GM12878 (cell line): ENCODE data around the gene CSF1R. TPM values are rescaled to one million over a fixed set of nuclear protein-coding genes. Genes with fewer than 3 reads are reported as not detected.

Source experiments
- ATAC-seq: fragments of 200-7000 bp; cut with Tn5 transposase; 3 replicates; pipeline ENCODE4 v1.9.1; 2020; ENCODE audit warnings: mild to moderate bottlenecking, moderate library complexity
- BruUV-seq: library from RNA; stranded (reverse); fragments of 400-500 nt; replicated peaks from 2 replicates; lab custom pipeline; 2021; lab: Mats Ljungman, UMichigan
- CTCF ChIA-PET: fragments of 300-600 bp; sonication (Branson Sonifier 250); formaldehyde crosslinking; extraction: SDS; loops from one replicate; lab custom pipeline; 2021; ENCODE audit warnings: inconsistent platforms; lab: Yijun Ruan, JAX
- POLR2A ChIA-PET: fragments of 350-600 bp; formaldehyde crosslinking; extraction: SDS; loops from one replicate; lab custom pipeline; 2021; ENCODE audit warnings: inconsistent platforms; lab: Charles Lee
- RAD21 ChIA-PET: fragments of 300-600 bp; sonication (Branson Sonifier 250); formaldehyde crosslinking; loops from one replicate; lab custom pipeline; 2023; ENCODE audit warnings: antibody characterized with exemption; ENCODE audit not compliant: unreplicated experiment; lab: Charles Lee
- SMC1A ChIA-PET: fragments of 300-600 bp; sonication (Branson Sonifier 250); formaldehyde crosslinking; loops from one replicate; lab custom pipeline; 2023; ENCODE audit not compliant: unreplicated experiment, uncharacterized antibody; lab: Charles Lee
- DNase-seq: peaks from one replicate; pipeline ENCODE4 v3.0.0-alpha.2; 2011; ENCODE audit warnings: low read depth, low spot score
- FAIRE-seq: peaks from 3 replicates; lab custom pipeline; 2011; peaks lifted over from hg19 to GRCh38; lab: Jason Lieb, UNC
- H2AFZ ChIP-seq: 2 replicates; pipeline ENCODE4 v1.6.0; 2011; ENCODE audit warnings: low read depth, low read length, control low read depth; ENCODE audit not compliant: control insufficient read depth
- H3K27ac ChIP-seq: 2 replicates; pipeline ENCODE4 v1.5.1; 2011; ENCODE audit warnings: control low read depth; ENCODE audit not compliant: control insufficient read depth, insufficient read depth
- H3K27me3 ChIP-seq, 2 experiments: replicated peaks in 1 of 2; 2 replicates each; pipeline versions ENCODE4 v1.6.0 to v1.6.1; 2011; ENCODE audit warnings: low read length in 1 of 2; ENCODE audit not compliant: control insufficient read depth in 2 of 2, insufficient read depth in 2 of 2
- H3K36me3 ChIP-seq, 2 experiments: 2 replicates each; pipeline ENCODE4 v1.5.1; 2011; ENCODE audit warnings: low read length in 1 of 2; ENCODE audit not compliant: control insufficient read depth in 2 of 2, insufficient read depth in 2 of 2
- H3K4me1 ChIP-seq: 2 replicates; pipeline ENCODE4 v1.6.1; 2011; ENCODE audit warnings: mild to moderate bottlenecking, low read length, moderate library complexity, mixed read lengths; ENCODE audit not compliant: control insufficient read depth, insufficient read depth
- H3K4me2 ChIP-seq: 2 replicates; pipeline ENCODE4 v1.6.0; 2011; ENCODE audit warnings: control low read depth; ENCODE audit not compliant: control insufficient read depth, insufficient read depth
- H3K4me3 ChIP-seq: fragments of 200-600 bp; sonication (generic); 2 replicates; pipeline ENCODE4 v1.5.1; 2016
- H3K79me2 ChIP-seq: 2 replicates; pipeline ENCODE4 v1.6.0; 2011; ENCODE audit warnings: low read length; ENCODE audit not compliant: control insufficient read depth, insufficient read depth
- H3K9ac ChIP-seq: 2 replicates; pipeline ENCODE4 v1.8.0; 2011; ENCODE audit warnings: low read length, control low read depth, mixed read lengths; ENCODE audit not compliant: control insufficient read depth, insufficient read depth
- H3K9me3 ChIP-seq: replicated peaks from 3 replicates; pipeline ENCODE4 v1.5.1; 2011; ENCODE audit warnings: mild to moderate bottlenecking, low read length; ENCODE audit not compliant: control insufficient read depth, insufficient read depth
- H4K20me1 ChIP-seq: 2 replicates; pipeline ENCODE4 v1.6.0; 2011; ENCODE audit not compliant: control insufficient read depth, insufficient read depth
- BHLHE40 ChIP-seq, 2 experiments: fragments of 450-650 bp in 1 of 2; IDR thresholded peaks; 2 replicates each; pipeline ENCODE4 v1.6.1; 2011 to 2017; ENCODE audit warnings: low read depth in 2 of 2, borderline replicate concordance in 1 of 2, improper control_type of control experiment in 1 of 2, low read length in 1 of 2, mild to moderate bottlenecking in 1 of 2
- E2F4 ChIP-seq: IDR thresholded peaks from 2 replicates; pipeline ENCODE4 v1.6.1; 2012; ENCODE audit warnings: low read depth, low read length, improper control_type of control experiment
- EZH2 ChIP-seq: IDR thresholded peaks from 2 replicates; pipeline ENCODE4 v1.6.1; 2012; ENCODE audit warnings: low read depth, mild to moderate bottlenecking, control low read depth, inconsistent platforms, low read length, borderline replicate concordance; ENCODE audit not compliant: control insufficient read depth
- MAX ChIP-seq: IDR thresholded peaks from 2 replicates; pipeline ENCODE4 v1.6.1; 2012; ENCODE audit warnings: low read depth, low read length, improper control_type of control experiment
- MEF2A ChIP-seq: IDR thresholded peaks from 2 replicates; pipeline ENCODE4 v1.6.1; 2011; ENCODE audit warnings: low read depth, mild to moderate bottlenecking, low read length, moderate library complexity; ENCODE audit not compliant: insufficient read depth
- NFXL1 ChIP-seq: fragments of 450-650 bp; IDR thresholded peaks from 2 replicates; pipeline ENCODE4 v1.6.1; 2017; ENCODE audit warnings: antibody characterized with exemption, mild to moderate bottlenecking, borderline replicate concordance
- RCOR1 ChIP-seq: conservative IDR thresholded peaks from 2 replicates; pipeline ENCODE4 v1.6.1; 2012; ENCODE audit warnings: low read depth, low read length, improper control_type of control experiment
- SIN3A ChIP-seq: IDR thresholded peaks from 2 replicates; pipeline ENCODE4 v1.6.1; 2012; ENCODE audit warnings: low read depth, low read length, improper control_type of control experiment
- SREBF2 ChIP-seq: IDR thresholded peaks from 2 replicates; pipeline ENCODE4 v1.6.1; 2012; ENCODE audit warnings: mild to moderate bottlenecking, low read length
- ZBED1 ChIP-seq: IDR thresholded peaks from 2 replicates; pipeline ENCODE4 v1.6.1; 2016; ENCODE audit warnings: borderline replicate concordance
- ZBTB40 ChIP-seq: fragments of 450-650 bp; IDR thresholded peaks from 2 replicates; pipeline ENCODE4 v1.6.1; 2016; ENCODE audit warnings: mild to moderate bottlenecking, moderate library complexity, borderline replicate concordance
- ZNF24 ChIP-seq: fragments of 450-650 bp; IDR thresholded peaks from 2 replicates; pipeline ENCODE4 v1.6.1; 2017; ENCODE audit warnings: antibody characterized with exemption, mild to moderate bottlenecking
- WGBS: methylation state at CpG from one replicate; pipeline ENCODE4 v1.1.6; 2016; ENCODE audit warnings: low lambda C conversion rate; ENCODE audit not compliant: insufficient replicate concordance, insufficient coverage; ENCODE audit errors: missing lambda C conversion rate; 5-methylcytosine and 5-hydroxymethylcytosine counted together
- in situ Hi-C: fragments of 300-500 bp; cut with MboI; formaldehyde crosslinking; loops from 9 replicates; pipeline ENCODE4 v1.14.3; 2018; ENCODE audit warnings: mixed read lengths
- intact Hi-C: fragments of 100-400 bp; cut with micrococcal nuclease; formaldehyde crosslinking; loops from one replicate; pipeline ENCODE4 v1.14.2; 2022; ENCODE audit not compliant: unreplicated experiment
- polyA plus RNA-seq, 11 experiments: library from polyadenylated mRNA; depleted of rRNA in 4 of 11; unstranded in 6 of 11; stranded (reverse) in 5 of 11; fragments of >200 nt; fragmentation: Nextera tagmentation in 4 of 11; fragmentation: Illumina TruSeq in 1 of 11; extraction: Ambion mirVana in 4 of 11; extraction: Trizol in 1 of 11; gene quantifications; 1 replicate in 1 of 11; 2 replicates in 10 of 11; pipeline versions ENCODE4 v1.2.1 to v1.2.3, GENCODE V29; 2011 to 2016; ENCODE audit warnings: inconsistent platforms in 2 of 11, missing spikeins in 2 of 11, low read depth in 1 of 11
- total RNA-seq, 4 experiments: library from RNA; depleted of rRNA in 3 of 4; stranded (reverse); fragments of >200 nt in 3 of 4; fragmentation: Illumina TruSeq in 1 of 4; extraction: Trizol in 1 of 4; gene quantifications; 2 replicates each; pipeline versions ENCODE4 v1.2.1 to v1.2.3, GENCODE V29; 2013 to 2021
- TF ChIP-seq, protein P1 (sequence below): fragments of 450-650 bp; IDR thresholded peaks from 2 replicates; pipeline ENCODE4 v1.6.1; 2017; ENCODE audit warnings: mild to moderate bottlenecking

CSF1R gene
- total and polyA plus RNA-seq, 10 of the 15 experiments (the other 5 are each of a cell fraction or from before 2014, with no cell fraction given) = 0.35 to 3.6 (median 1.2) TPM

DNA sequence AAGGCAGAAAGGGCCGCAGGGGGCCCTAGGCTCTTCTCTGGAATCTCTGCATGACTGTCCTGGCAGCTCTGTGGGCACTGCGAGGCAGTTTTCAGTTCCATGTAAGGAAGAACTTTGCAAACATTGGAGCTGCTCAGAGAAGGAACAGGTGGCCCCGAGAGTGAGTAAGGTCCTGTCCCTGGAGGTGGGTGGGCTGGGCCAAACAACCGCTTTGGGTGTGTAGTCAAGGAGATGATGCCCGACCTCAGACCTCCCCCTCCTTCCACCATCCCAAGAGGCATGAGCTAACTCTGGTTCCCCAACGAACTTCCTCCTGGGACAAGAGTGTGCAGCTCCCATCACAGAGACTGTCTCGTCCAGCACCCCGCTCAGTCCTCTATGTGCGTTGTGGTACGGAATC is 20.5 kb downstream of the CSF1R start:
- FAIRE-seq = no peak
- Histone ChIP-seq H3K9ac (no peak overlapping the region), H4K20me1 (no peaks in the 10 kb centered on the region), H3K36me3 (no peaks in the 10 kb centered on the region), H3K4me2 (no peak overlapping the region), H3K27me3 (no peaks in the 10 kb centered on the region; a peak in 1 of 4 replicates), H3K27ac (no peak overlapping the region), H3K9me3 (no peaks in the 10 kb centered on the region), H3K79me2 (no peaks in the 10 kb centered on the region), H2AFZ (no peak overlapping the region), H3K4me3 (no peak overlapping the region), H3K4me1 (no peaks in the 10 kb centered on the region)
- DNase-seq = no peak
- ChIA-PET POLR2A (no interaction called here), SMC1A (interaction anchor here (1.1 kb wide), 1 partner anchor 15 kb away, joined by 4 read pairs; no protein-coding TSS in a partner anchor), RAD21 (interaction anchor here (0.9 to 1.2 kb wide), 2 partner anchors 9 to 12 kb away, joined by 3 read pairs; no protein-coding TSS in a partner anchor), CTCF (interaction anchor here (0.6 to 3.0 kb wide), 5 partner anchors 9 to 214 kb away, joined by 3 to 12 read pairs (median 3); no protein-coding TSS in a partner anchor)
- ATAC-seq = no peak
- BruUV-seq = no TSS peak
- intact Hi-C loops (no loop called here), in situ Hi-C loops (no loop called here)
- WGBS = 20% methylated on average over 10 of the region's 10 CpGs
- TF ChIP-seq SREBF2 (no peak), NFXL1 (no peak), E2F4 (no peak), EZH2 (no peak), ZBED1 (no peak), ZNF24 (no peak), SIN3A (no peak), RCOR1 (no peak), MAX (no peak), ZBTB40 (no peak), BHLHE40 (IDR thresholded peaks at IDR 0.05; ENCODE audit: borderline replicate concordance in 1 of 2, low read depth in 2 of 2, low read length in 1 of 2) (no peak), MEF2A (no peak)
- TF ChIP-seq, protein P1, sequence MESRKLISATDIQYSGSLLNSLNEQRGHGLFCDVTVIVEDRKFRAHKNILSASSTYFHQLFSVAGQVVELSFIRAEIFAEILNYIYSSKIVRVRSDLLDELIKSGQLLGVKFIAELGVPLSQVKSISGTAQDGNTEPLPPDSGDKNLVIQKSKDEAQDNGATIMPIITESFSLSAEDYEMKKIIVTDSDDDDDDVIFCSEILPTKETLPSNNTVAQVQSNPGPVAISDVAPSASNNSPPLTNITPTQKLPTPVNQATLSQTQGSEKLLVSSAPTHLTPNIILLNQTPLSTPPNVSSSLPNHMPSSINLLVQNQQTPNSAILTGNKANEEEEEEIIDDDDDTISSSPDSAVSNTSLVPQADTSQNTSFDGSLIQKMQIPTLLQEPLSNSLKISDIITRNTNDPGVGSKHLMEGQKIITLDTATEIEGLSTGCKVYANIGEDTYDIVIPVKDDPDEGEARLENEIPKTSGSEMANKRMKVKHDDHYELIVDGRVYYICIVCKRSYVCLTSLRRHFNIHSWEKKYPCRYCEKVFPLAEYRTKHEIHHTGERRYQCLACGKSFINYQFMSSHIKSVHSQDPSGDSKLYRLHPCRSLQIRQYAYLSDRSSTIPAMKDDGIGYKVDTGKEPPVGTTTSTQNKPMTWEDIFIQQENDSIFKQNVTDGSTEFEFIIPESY = no peak
